ENCODE results near the gene MPPED2.

The MPPED2 gene

DNA sequence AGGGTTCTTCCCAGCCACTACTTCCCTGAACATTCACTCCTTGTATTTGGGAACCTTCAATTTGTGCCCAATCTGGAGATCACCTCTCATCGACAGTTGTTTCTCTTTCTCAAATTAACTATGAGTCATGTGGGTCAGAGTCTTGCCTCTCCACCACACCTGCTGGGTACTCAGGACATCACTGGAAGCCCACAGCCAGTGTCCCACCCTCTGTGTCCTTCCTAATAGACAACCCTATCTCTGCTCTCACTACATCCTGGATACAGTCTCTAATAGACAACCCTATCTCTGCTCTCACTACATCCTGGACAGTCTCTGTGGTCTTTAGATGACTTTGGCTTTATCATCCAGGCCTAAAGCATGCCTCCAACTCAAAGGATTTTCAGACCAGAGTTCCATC is 193.1 kb downstream of the MPPED2 start:
- Histone ChIP-seq H2AFZ (ENCODE audit: low read depth, low read length) (no peak overlapping the region), H3K4me1 (ENCODE audit: insufficient read depth, low read length) (no peaks in the 10 kb centered on the region), H3K4me3 (ENCODE audit: low read depth in 1 of 2, low read length in 2 of 2) (no peak overlapping the region), H3K79me2 (ENCODE audit: insufficient read depth, low read length) (no peaks in the 10 kb centered on the region), H3K36me3 (ENCODE audit: insufficient read depth, low read length) (no peaks in the 10 kb centered on the region), H3K4me2 (ENCODE audit: insufficient read depth, low read length) (no peak overlapping the region), H3K9ac (ENCODE audit: low read depth, low read length) (no peak overlapping the region), H4K20me1 (ENCODE audit: insufficient read depth, low read length) (no peaks in the 10 kb centered on the region), H3K27me3 (ENCODE audit: insufficient read depth, low read length, poor library complexity) (no peaks in the 10 kb centered on the region), H3K27ac (ENCODE audit: low read length) (no peak overlapping the region), H3K9me3 (ENCODE audit: insufficient read depth, low read length, severe bottlenecking) (no peaks in the 10 kb centered on the region)
- ATAC-seq (ENCODE audit: insufficient read depth, low read depth) (no peak), DNase-seq (no peak)
- TF ChIP-seq EZH2 (IDR thresholded peaks at IDR 0.05; ENCODE audit: borderline replicate concordance, low read depth, low read length, severe bottlenecking), result no peak
- TF ChIP-seq, protein P1, sequence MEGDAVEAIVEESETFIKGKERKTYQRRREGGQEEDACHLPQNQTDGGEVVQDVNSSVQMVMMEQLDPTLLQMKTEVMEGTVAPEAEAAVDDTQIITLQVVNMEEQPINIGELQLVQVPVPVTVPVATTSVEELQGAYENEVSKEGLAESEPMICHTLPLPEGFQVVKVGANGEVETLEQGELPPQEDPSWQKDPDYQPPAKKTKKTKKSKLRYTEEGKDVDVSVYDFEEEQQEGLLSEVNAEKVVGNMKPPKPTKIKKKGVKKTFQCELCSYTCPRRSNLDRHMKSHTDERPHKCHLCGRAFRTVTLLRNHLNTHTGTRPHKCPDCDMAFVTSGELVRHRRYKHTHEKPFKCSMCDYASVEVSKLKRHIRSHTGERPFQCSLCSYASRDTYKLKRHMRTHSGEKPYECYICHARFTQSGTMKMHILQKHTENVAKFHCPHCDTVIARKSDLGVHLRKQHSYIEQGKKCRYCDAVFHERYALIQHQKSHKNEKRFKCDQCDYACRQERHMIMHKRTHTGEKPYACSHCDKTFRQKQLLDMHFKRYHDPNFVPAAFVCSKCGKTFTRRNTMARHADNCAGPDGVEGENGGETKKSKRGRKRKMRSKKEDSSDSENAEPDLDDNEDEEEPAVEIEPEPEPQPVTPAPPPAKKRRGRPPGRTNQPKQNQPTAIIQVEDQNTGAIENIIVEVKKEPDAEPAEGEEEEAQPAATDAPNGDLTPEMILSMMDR (IDR thresholded peaks at IDR 0.05; ENCODE audit: borderline replicate concordance, extremely low read depth, low read length, poor library complexity, severe bottlenecking), result no peak

DNA sequence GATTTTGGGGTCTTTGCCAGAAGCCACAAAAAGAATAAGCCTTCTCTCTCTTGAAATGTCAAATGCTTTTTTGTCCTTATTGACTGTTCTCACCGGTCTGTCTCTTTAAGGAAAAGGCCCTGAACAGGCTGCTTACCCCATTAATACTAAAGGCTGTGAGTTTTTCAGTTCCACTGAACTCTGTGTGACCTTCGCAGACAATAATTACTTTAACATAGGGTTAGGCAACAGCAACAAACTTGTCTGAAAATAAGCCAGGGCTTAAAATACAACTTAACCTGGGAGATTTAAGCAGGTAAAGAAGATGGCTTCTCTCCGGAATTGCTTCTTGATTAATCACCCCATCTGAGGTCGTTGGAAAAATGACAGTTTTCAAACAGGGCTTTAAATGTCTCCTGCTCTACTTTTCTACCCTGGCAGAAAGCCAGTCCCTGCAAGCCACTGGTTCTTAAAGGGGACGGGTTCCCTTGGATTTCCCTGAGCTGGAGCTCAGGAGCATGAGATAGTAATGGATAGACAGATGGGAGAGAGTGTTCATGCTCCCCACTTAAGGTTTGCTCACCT is 193.8 kb downstream of the MPPED2 start:
- Histone ChIP-seq H2AFZ (ENCODE audit: low read depth, low read length) (no peak overlapping the region), H3K27ac (ENCODE audit: low read length) (no peak overlapping the region), H3K9me3 (ENCODE audit: insufficient read depth, low read length, severe bottlenecking) (no peaks in the 10 kb centered on the region), H3K4me3 (ENCODE audit: low read depth in 1 of 2, low read length in 2 of 2) (no peak overlapping the region), H3K9ac (ENCODE audit: low read depth, low read length) (no peak overlapping the region), H3K79me2 (ENCODE audit: insufficient read depth, low read length) (no peaks in the 10 kb centered on the region), H3K4me1 (ENCODE audit: insufficient read depth, low read length) (no peaks in the 10 kb centered on the region), H3K36me3 (ENCODE audit: insufficient read depth, low read length) (no peaks in the 10 kb centered on the region), H3K4me2 (ENCODE audit: insufficient read depth, low read length) (no peak overlapping the region), H4K20me1 (ENCODE audit: insufficient read depth, low read length) (no peaks in the 10 kb centered on the region), H3K27me3 (ENCODE audit: insufficient read depth, low read length, poor library complexity) (no peaks in the 10 kb centered on the region)
- ATAC-seq (ENCODE audit: insufficient read depth, low read depth), result no peak
- TF ChIP-seq, protein P1 (IDR thresholded peaks at IDR 0.05; ENCODE audit: borderline replicate concordance, extremely low read depth, low read length, poor library complexity, severe bottlenecking), result no peak
- no peak for TF ChIP-seq EZH2 (IDR thresholded peaks at IDR 0.05; ENCODE audit: borderline replicate concordance, low read depth, low read length, severe bottlenecking)
- DNase-seq, result no peak

DNA sequence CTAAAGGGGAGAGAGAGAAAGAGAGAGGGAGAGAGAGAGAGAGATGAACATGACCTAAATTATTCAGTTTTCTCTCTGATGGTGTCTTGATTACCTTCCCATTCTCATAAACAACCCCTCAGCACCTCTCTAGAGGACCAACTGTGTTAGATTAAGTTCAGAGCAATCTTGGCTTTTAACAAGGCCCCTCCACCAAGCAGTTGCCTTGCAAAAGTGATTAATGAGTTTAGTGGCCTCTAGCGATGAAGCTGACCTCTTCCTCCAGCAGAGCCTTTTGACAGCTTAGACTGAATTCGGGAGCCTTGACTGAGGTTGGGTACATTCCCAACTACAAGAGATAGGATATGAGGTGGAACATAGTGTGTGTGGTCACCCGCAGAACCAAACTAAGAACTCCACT is 197.2 kb downstream of the MPPED2 start:
- Histone ChIP-seq H3K4me3 (ENCODE audit: low read depth in 1 of 2, low read length in 2 of 2) (no peak overlapping the region), H3K4me1 (ENCODE audit: insufficient read depth, low read length) (no peaks in the 10 kb centered on the region), H3K9ac (ENCODE audit: low read depth, low read length) (no peak overlapping the region), H3K36me3 (ENCODE audit: insufficient read depth, low read length) (no peaks in the 10 kb centered on the region), H3K9me3 (ENCODE audit: insufficient read depth, low read length, severe bottlenecking) (no peaks in the 10 kb centered on the region), H3K27me3 (ENCODE audit: insufficient read depth, low read length, poor library complexity) (no peaks in the 10 kb centered on the region), H3K4me2 (ENCODE audit: insufficient read depth, low read length) (no peak overlapping the region), H2AFZ (ENCODE audit: low read depth, low read length) (no peak overlapping the region), H4K20me1 (ENCODE audit: insufficient read depth, low read length) (no peaks in the 10 kb centered on the region), H3K79me2 (ENCODE audit: insufficient read depth, low read length) (no peaks in the 10 kb centered on the region), H3K27ac (ENCODE audit: low read length) (no peak overlapping the region)
- TF ChIP-seq EZH2 (IDR thresholded peaks at IDR 0.05; ENCODE audit: borderline replicate concordance, low read depth, low read length, severe bottlenecking), result no peak
- TF ChIP-seq, protein P1 (IDR thresholded peaks at IDR 0.05; ENCODE audit: borderline replicate concordance, extremely low read depth, low read length, poor library complexity, severe bottlenecking), result no peak
- DNase-seq, result no peak
- no peak for ATAC-seq (ENCODE audit: insufficient read depth, low read depth)

Measured in DND-41 (cell line).